Spleen (tissue), 11 donors: ENCODE results near the gene SEH1L. TPM values are rescaled to one million over a fixed set of nuclear protein-coding genes. Genes with fewer than 3 reads are reported as not detected.

Experiments
- DNase-seq: peaks from one replicate; pipeline ENCODE4 v3.0.0-alpha.2; 2020
- H3K27ac ChIP-seq, 8 donors: fragments of 200-600 bp; sonication (generic) in 7 of 8; 1 replicate in 4 of 8; 2 replicates in 4 of 8; pipeline versions ENCODE4 v1.5.0 to v1.8.0; 2016 to 2021; ENCODE audit warnings: inconsistent platforms in 4 of 8, mild to moderate bottlenecking in 4 of 8, moderate library complexity in 1 of 8
- H3K27me3 ChIP-seq, 7 donors: fragments of 200-600 bp; sonication (generic) in 6 of 7; replicated peaks in 1 of 7; 1 replicate in 4 of 7; 2 replicates in 3 of 7; pipeline versions ENCODE4 v1.5.0 to v1.8.0; 2016 to 2021; ENCODE audit warnings: inconsistent platforms in 3 of 7, mild to moderate bottlenecking in 1 of 7
- H3K36me3 ChIP-seq, 6 donors: fragments of 200-600 bp; sonication (generic) in 5 of 6; 1 replicate in 4 of 6; 2 replicates in 2 of 6; pipeline versions ENCODE4 v1.5.0 to v1.8.0; 2016 to 2021; ENCODE audit warnings: inconsistent platforms in 2 of 6
- H3K4me1 ChIP-seq, 6 donors: fragments of 200-600 bp; sonication (generic) in 5 of 6; 1 replicate in 3 of 6; 2 replicates in 3 of 6; pipeline versions ENCODE4 v1.5.0 to v1.8.0; 2016 to 2021; ENCODE audit warnings: inconsistent platforms in 3 of 6
- H3K4me3 ChIP-seq, 8 donors: fragments of 200-600 bp; sonication (generic) in 7 of 8; 1 replicate in 4 of 8; 2 replicates in 4 of 8; pipeline versions ENCODE4 v1.5.0 to v1.8.0; 2016 to 2021; ENCODE audit warnings: inconsistent platforms in 4 of 8, mild to moderate bottlenecking in 4 of 8, moderate library complexity in 2 of 8
- H3K9me3 ChIP-seq, 8 donors: fragments of 200-600 bp; sonication (generic) in 7 of 8; 1 replicate in 4 of 8; 2 replicates in 4 of 8; pipeline versions ENCODE4 v1.5.0 to v1.8.0; 2016 to 2021; ENCODE audit warnings: inconsistent platforms in 4 of 8
- POLR2A ChIP-seq, 3 donors: fragments of 450-650 bp; IDR thresholded peaks; one replicate each; pipeline ENCODE4 v1.5.1; 2017; ENCODE audit warnings: antibody characterized with exemption in 3 of 3, mild to moderate bottlenecking in 1 of 3
- POLR2AphosphoS5 ChIP-seq, 3 donors: sonication (generic); formaldehyde crosslinking; IDR thresholded peaks; one replicate each; pipeline ENCODE4 v1.5.1; 2017; ENCODE audit warnings: antibody characterized with exemption in 3 of 3
- WGBS, 5 donors: extraction: QIAGEN DNeasy Blood & Tissue Kit in 3 of 5; methylation state at CpG; one replicate each; pipeline versions ENCODE4 v1.1.5 to v1.1.7; 2013 to 2018; 5-methylcytosine and 5-hydroxymethylcytosine counted together
- intact Hi-C: fragments of 100-400 bp; cut with DNase I; formaldehyde crosslinking; loops from one replicate; pipeline ENCODE4 v1.15.0; 2023; ENCODE audit warnings: low total_unique reads
- polyA plus RNA-seq, 3 donors: library from polyadenylated mRNA; stranded (reverse); fragments of 200-250 nt; gene quantifications; one replicate each; pipeline ENCODE4 v1.2.1, GENCODE V29; 2013
- total RNA-seq, 7 donors: library from RNA; depleted of rRNA in 3 of 7; stranded (reverse); fragments of >200 nt in 3 of 7; fragmentation: NEBNext Ultra II Directional in 4 of 7; extraction: Animal tissue kit (Norgen Biotek cat#: 25700) in 4 of 7; gene quantifications; one replicate each; pipeline versions ENCODE4 v1.1.0 to v1.2.1, GENCODE V29; 2016 to 2021
- TF ChIP-seq, protein P1 (sequence below), 11 experiments: fragments of 200-600 bp in 7 of 11; fragments of 450-650 bp in 4 of 11; sonication (generic) in 4 of 11; IDR thresholded peaks in 8 of 11; conservative IDR thresholded peaks in 3 of 11; 1 replicate in 7 of 11; 2 replicates in 4 of 11; pipeline versions ENCODE4 v1.4.0 to v1.8.0; 2016 to 2021; ENCODE audit warnings: antibody characterized with exemption in 11 of 11, inconsistent platforms in 4 of 11, mild to moderate bottlenecking in 1 of 11
- donor health status: healthy with polysubstance abuse.
- donor health status: DM: no; HTN: no; CAD: no; lungs with moderate emphysema.
- donor health status: DM: no; HTN: no; CAD: no.
- donor health status: Bipolar disorder and iron deficiency.
- donor health status: healthy.
- donor health status: DM: no; HTN: no; CAD: no.
- donor health status: DM: yes; HTN: yes; CAD: no.

Gene SEH1L
- total and polyA plus RNA-seq, 10 donors = 16.9 to 52.9 (median 31.0) TPM

DNA sequence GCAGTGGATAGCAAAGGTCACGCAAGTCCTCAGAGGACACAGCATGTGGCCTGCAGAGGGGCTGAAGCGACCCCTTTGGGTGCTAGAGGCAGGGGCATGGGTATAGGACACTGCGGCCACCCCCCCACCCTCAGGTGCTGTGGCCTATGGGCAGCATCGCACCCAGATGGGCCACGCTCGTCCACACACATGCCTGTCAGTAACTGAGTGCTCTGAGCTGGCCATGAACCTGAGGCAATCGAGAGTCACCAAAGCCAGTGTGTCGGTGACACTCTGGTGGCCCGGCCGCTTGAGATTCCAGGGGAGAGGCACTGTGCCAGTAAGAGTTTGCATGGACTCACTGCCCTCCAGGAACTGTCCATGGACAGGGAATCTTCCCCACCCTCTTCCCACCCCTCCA is 41.0 kb upstream of the SEH1L start:
- 90 to 93% (median 90%) methylated on average over 6 to 10 of the region's 10 CpGs for WGBS, 5 donors
- intact Hi-C loops = no loop called here
- TF ChIP-seq, protein P1, sequence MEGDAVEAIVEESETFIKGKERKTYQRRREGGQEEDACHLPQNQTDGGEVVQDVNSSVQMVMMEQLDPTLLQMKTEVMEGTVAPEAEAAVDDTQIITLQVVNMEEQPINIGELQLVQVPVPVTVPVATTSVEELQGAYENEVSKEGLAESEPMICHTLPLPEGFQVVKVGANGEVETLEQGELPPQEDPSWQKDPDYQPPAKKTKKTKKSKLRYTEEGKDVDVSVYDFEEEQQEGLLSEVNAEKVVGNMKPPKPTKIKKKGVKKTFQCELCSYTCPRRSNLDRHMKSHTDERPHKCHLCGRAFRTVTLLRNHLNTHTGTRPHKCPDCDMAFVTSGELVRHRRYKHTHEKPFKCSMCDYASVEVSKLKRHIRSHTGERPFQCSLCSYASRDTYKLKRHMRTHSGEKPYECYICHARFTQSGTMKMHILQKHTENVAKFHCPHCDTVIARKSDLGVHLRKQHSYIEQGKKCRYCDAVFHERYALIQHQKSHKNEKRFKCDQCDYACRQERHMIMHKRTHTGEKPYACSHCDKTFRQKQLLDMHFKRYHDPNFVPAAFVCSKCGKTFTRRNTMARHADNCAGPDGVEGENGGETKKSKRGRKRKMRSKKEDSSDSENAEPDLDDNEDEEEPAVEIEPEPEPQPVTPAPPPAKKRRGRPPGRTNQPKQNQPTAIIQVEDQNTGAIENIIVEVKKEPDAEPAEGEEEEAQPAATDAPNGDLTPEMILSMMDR (IDR thresholded peaks at IDR 0.05 in 8 of 11, conservative IDR thresholded peaks at IDR 0.05 in 3 of 11) = no peak
- TF ChIP-seq POLR2AphosphoS5 (IDR thresholded peaks at IDR 0.05) (no peak), POLR2A (IDR thresholded peaks at IDR 0.05) (no peak)
- no peaks in the 10 kb centered on the region for H3K36me3 ChIP-seq
- H3K27ac ChIP-seq = no peak overlapping the region
- no peak for DNase-seq
- H3K4me3 ChIP-seq = no peak overlapping the region
- peaks cover 0 to 1% (median 0%) of the 10 kb centered on the region in 8 donors for H3K9me3 ChIP-seq
- H3K27me3 ChIP-seq = peaks cover 0 to 36% (median 0%) of the 10 kb centered on the region in 7 donors
- peaks cover 6 to 27% (median 16%) of the 10 kb centered on the region in 6 donors for H3K4me1 ChIP-seq

DNA sequence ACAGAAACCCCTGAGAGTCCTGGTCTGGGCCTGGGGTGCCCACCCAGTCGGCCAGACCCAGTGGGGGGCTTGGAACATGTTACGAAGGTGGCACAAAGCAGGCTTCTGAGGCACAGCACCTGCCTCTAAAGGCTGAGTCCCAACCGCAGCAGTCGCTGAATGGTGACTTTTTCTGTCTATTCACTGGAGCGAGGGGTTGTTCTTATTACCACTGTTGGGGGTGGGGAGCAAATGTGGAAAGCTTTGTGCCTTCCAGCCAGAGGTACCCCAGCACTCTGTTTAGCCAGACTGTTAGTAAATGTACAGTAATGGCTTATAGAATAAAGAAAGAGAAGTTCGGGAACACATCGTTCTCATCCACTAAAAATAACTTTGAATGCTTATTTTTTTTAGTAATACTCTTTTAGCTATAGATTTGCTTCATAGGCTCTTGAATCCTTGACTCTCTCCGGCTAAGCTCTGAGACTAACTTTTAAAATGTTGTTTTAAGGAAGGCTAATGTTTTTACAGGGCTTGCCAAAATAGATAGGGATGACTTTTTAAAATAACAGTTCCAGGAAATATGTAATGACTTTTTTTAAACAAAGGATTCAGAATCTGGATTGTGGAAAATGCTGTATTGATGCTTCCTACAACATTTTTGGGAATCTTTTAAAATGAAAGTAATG is 40.4 kb upstream of the SEH1L start:
- no peak for DNase-seq
- TF ChIP-seq POLR2AphosphoS5 (IDR thresholded peaks at IDR 0.05) = no peak
- TF ChIP-seq, protein P1 (IDR thresholded peaks at IDR 0.05 in 8 of 11, conservative IDR thresholded peaks at IDR 0.05 in 3 of 11) = no peak
- TF ChIP-seq POLR2A (IDR thresholded peaks at IDR 0.05) = no peak
- H3K4me1 ChIP-seq = peaks cover 6 to 32% (median 18%) of the 10 kb centered on the region in 6 donors
- H3K27ac ChIP-seq = no peak overlapping the region
- 50 to 66% (median 59%) methylated on average over 6 to 8 of the region's 8 CpGs for WGBS, 5 donors
- intact Hi-C loops = no loop called here
- H3K27me3 ChIP-seq = peaks cover 0 to 42% (median 0%) of the 10 kb centered on the region in 7 donors
- H3K36me3 ChIP-seq = no peaks in the 10 kb centered on the region
- H3K4me3 ChIP-seq = no peak overlapping the region
- peaks cover 0 to 7% (median 0%) of the 10 kb centered on the region in 8 donors for H3K9me3 ChIP-seq

DNA sequence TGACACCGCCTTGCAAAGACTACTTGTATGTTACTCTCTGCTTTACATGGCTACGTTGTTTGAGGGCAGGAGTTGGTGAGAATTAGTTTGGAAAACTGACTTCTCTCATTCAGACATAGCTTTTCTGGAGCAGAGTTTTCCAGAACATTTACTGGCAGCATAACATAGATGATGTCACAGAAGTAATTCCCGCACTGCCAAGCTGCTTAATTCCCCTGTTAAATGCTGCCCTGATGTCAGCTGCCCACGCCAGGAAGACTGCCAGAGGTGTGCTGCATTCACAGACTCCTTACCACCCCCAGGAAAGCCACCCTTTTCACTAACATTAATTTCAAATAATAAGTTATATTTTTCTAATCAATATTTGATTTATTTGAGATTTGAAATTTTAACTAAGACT is 39.1 kb upstream of the SEH1L start:
- H3K36me3 ChIP-seq = no peaks in the 10 kb centered on the region
- peaks cover 6 to 30% (median 18%) of the 10 kb centered on the region in 6 donors for H3K4me1 ChIP-seq
- no peak overlapping the region for H3K27ac ChIP-seq
- no peak for TF ChIP-seq POLR2AphosphoS5 (IDR thresholded peaks at IDR 0.05)
- peaks cover 0 to 13% (median 0%) of the 10 kb centered on the region in 8 donors for H3K9me3 ChIP-seq
- no peak for DNase-seq
- H3K27me3 ChIP-seq = peaks cover 0 to 44% (median 0%) of the 10 kb centered on the region in 7 donors
- H3K4me3 ChIP-seq = no peak overlapping the region
- 77 to 94% (median 90%) methylated on average over 4 of the region's 4 CpGs for WGBS, 5 donors
- intact Hi-C loops = no loop called here

DNA sequence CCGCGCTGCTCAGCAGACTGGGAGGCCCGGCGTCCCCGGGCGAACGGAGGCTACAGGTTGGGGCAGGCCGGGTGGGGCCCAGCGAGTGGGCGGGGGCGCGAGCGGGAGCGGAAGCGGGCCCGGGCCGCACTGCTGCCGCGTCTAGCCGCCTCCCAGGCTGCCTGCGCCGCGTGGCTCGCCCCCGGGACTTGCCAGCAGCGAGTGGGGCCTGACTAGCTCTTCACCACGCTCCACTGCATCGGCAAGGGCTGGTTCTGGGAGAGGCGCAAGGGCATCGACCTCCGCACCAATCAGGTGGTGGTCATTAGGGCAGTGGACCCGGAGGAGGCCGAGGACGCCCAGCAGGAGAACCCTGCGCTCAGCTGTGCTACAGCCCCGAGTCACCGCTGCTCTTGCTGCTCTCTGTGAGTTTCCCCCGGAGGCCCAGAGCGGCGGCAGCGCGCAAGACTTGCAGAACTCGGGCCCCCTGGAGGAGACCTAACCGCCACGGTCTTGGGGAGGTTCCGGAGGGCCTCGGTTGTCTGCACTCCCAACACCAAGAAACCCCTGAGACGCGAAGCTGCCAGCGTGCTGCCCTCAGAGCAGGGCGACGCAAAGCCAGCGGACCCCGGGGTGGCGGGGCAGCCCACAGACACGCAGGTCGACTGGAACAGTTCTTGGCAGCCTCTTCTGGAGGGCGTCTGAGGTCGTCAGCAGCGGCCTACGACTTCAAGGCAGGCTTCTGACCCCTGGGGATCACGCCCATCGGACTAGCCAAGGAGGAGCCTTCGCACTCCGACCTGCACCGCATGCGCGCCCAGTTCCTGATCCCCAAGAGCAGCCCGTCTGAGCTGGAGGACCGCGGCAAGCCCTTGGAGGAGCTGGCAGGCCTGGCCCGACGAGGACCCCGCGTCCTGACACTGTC is 36.5 kb upstream of the SEH1L start:
- intact Hi-C loops = no loop called here

More for the DNA sequence above, 36.5 kb upstream of the SEH1L start:
- peak overlapping the region in 3 of 8 donors; percentile 12 to 51 (median 38) for H3K27ac ChIP-seq
- H3K4me3 ChIP-seq = peak overlapping the region; percentile 24 to 68 (median 42)
- TF ChIP-seq, protein P1 (IDR thresholded peaks at IDR 0.05 in 8 of 11, conservative IDR thresholded peaks at IDR 0.05 in 3 of 11) = no peak
- TF ChIP-seq POLR2A (IDR thresholded peaks at IDR 0.05) (no peak), POLR2AphosphoS5 (IDR thresholded peaks at IDR 0.05) (peak in 1 of 3 donors; percentile 18)
- DNase-seq = peak; percentile 90
- H3K27me3 ChIP-seq = peaks cover 0 to 40% (median 0%) of the 10 kb centered on the region in 7 donors
- WGBS, 5 donors = 11 to 24% (median 15%) methylated on average over 22 to 75 of the region's 75 CpGs
- H3K9me3 ChIP-seq = peaks cover 0 to 17% (median 0%) of the 10 kb centered on the region in 8 donors
- peaks cover 6 to 20% (median 15%) of the 10 kb centered on the region in 6 donors for H3K4me1 ChIP-seq
- H3K36me3 ChIP-seq = no peaks in the 10 kb centered on the region
